ENCODE measurements around the gene TOR4A. TPM values are rescaled to one million over a fixed set of nuclear protein-coding genes. Genes with fewer than 3 reads are reported as not detected.

TOR4A gene
- polyA plus RNA-seq, 4 donors: 3.4 to 21.5 (median 15.4) TPM

DNA sequence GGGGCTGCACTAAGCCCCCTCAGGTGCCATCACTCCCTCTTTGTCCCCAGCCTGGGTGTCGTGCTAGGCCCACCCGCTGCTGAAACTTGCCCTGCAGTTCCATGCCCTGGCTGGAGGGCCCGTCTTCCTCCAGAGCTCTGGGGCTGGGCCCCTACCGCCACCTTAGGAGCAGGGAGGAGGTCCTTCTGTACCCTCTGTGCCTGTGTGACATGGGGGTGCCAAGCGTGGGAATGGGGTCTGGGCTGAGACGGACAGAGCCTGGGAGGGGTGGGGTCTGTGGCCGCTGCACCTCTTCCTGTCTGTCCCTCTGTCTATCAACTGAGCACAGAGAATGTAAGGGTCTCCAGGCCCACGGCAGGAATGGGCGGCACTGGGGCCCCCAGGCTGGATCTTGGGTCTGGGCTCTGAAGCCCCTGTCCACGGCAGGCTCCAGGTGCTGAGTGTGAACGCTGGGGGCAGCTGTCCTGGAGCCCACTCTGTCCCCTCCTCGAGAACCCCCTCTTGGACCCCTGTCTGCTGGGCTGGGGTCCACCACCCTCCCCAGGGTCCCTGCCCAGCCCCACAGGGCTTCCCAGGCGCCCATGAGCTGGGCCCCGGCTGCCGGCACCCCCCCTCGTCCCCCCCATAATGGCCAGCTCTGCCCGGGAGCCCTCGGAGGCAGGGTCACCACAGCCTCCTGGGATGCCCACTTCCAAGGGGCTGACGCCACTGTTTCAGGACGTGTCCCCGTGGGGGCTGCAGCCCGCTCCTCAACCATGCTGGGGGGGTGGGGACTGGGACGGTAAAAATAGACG, 40.4 kb downstream of the TOR4A start:
- no peak overlapping the region for H3K4me3 ChIP-seq (ENCODE audit: low read depth in 1 of 3, low read length in 3 of 3)
- no peak overlapping the region for H3K27ac ChIP-seq (ENCODE audit: low read depth in 1 of 3, low read length in 2 of 3)
- DNase-seq (no peak), FAIRE-seq (no peak)
- WGBS, 3 donors: 78 to 81% (median 80%) methylated on average over 18 to 24 of the region's 24 CpGs
- H3K9me3 ChIP-seq (ENCODE audit: control insufficient read depth in 2 of 2, insufficient read depth in 1 of 2, low read depth in 1 of 2, low read length in 1 of 2): no peaks in the 10 kb centered on the region
- no peaks in the 10 kb centered on the region for H3K27me3 ChIP-seq (ENCODE audit: control insufficient read depth in 3 of 3, insufficient read depth in 3 of 3, low read length in 3 of 3)
- peaks cover 0 to 42% (median 7%) of the 10 kb centered on the region in 3 donors for H3K4me1 ChIP-seq (ENCODE audit: control insufficient read depth in 3 of 3, insufficient read depth in 2 of 3, low read depth in 1 of 3, low read length in 2 of 3)
- peaks cover 0 to 14% (median 0%) of the 10 kb centered on the region in 3 donors for H3K36me3 ChIP-seq (ENCODE audit: control insufficient read depth in 3 of 3, insufficient read depth in 2 of 3, low read depth in 1 of 3, low read length in 3 of 3)

- Histone ChIP-seq H3K27me3 (ENCODE audit: control insufficient read depth in 3 of 3, insufficient read depth in 3 of 3, low read length in 3 of 3) (no peaks in the 10 kb centered on the region), H3K27ac (ENCODE audit: low read depth in 1 of 3, low read length in 2 of 3) (peak overlapping the region in 1 of 3 donors; percentile 56), H3K36me3 (ENCODE audit: control insufficient read depth in 3 of 3, insufficient read depth in 2 of 3, low read depth in 1 of 3, low read length in 3 of 3) (peaks cover 0 to 16% (median 0%) of the 10 kb centered on the region in 3 donors), H3K4me3 (ENCODE audit: low read depth in 1 of 3, low read length in 3 of 3) (no peak overlapping the region), H3K9me3 (ENCODE audit: control insufficient read depth in 2 of 2, insufficient read depth in 1 of 2, low read depth in 1 of 2, low read length in 1 of 2) (no peaks in the 10 kb centered on the region), H3K4me1 (ENCODE audit: control insufficient read depth in 3 of 3, insufficient read depth in 2 of 3, low read depth in 1 of 3, low read length in 2 of 3) (peaks cover 0 to 36% (median 7%) of the 10 kb centered on the region in 3 donors)
- DNase-seq (no peak), FAIRE-seq (no peak)
- 77 to 84% (median 80%) methylated on average over 17 to 18 of the region's 18 CpGs for whole genome bisulfite sequencing, 3 donors
Measured at GRCh38 chr9:137318602-137319001, 41.1 kb downstream of the TOR4A start.

DNA sequence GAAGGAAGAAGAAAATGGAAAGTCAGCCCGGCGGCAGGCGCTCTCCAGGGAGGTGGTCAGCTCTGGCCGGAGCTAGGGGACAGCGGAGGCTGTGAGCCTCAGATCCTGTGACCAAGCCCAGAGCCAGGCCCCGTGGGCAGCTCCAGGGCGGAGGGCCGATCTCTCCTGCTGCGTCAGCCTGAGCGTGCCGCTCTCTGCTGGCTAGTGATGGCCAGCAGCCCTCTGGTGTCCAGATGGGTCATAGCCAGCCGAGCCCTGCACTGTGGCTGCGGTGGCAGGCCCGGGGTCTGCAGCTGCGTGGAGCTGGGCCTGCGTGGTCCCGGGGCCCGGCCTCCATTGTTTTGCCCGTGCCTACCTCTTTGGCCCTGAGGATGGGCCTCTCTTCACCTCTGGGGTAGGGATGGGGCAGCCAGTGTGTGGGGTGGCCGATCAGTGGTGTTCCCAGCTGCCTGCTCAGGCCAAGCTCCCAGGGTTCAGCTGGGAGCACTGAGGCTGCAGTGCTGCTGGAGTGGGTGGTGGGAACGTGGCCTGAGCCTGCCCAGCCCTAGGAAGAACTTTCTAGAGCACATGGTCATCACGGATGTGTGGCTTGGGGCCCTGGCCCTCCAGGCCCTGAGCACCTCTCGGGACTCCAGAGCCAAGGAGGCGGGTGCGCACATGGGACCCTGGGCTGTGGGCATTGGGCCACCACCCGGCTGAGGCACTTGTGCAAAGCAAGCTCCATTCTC, 41.6 kb downstream of the TOR4A start:
- no peaks in the 10 kb centered on the region for H3K9me3 ChIP-seq (ENCODE audit: control insufficient read depth in 2 of 2, insufficient read depth in 1 of 2, low read depth in 1 of 2, low read length in 1 of 2)
- H3K27ac ChIP-seq (ENCODE audit: low read depth in 1 of 3, low read length in 2 of 3): peak overlapping the region in 1 of 3 donors; percentile 56
- DNase-seq (no peak), FAIRE-seq (no peak)
- 74 to 93% (median 80%) methylated on average over 20 to 26 of the region's 26 CpGs for WGBS, 3 donors
- H3K4me1 ChIP-seq (ENCODE audit: control insufficient read depth in 3 of 3, insufficient read depth in 2 of 3, low read depth in 1 of 3, low read length in 2 of 3): peaks cover 0 to 30% (median 7%) of the 10 kb centered on the region in 3 donors
- H3K36me3 ChIP-seq (ENCODE audit: control insufficient read depth in 3 of 3, insufficient read depth in 2 of 3, low read depth in 1 of 3, low read length in 3 of 3): peaks cover 0 to 19% (median 0%) of the 10 kb centered on the region in 3 donors
- no peak overlapping the region for H3K4me3 ChIP-seq (ENCODE audit: low read depth in 1 of 3, low read length in 3 of 3)
- no peaks in the 10 kb centered on the region for H3K27me3 ChIP-seq (ENCODE audit: control insufficient read depth in 3 of 3, insufficient read depth in 3 of 3, low read length in 3 of 3)

GRCh38 chr9:137319739-137320551, 42.4 kb downstream of the TOR4A start:
- Histone ChIP-seq H3K27me3 (ENCODE audit: control insufficient read depth in 3 of 3, insufficient read depth in 3 of 3, low read length in 3 of 3) (no peaks in the 10 kb centered on the region), H3K4me1 (ENCODE audit: control insufficient read depth in 3 of 3, insufficient read depth in 2 of 3, low read depth in 1 of 3, low read length in 2 of 3) (peaks cover 0 to 23% (median 7%) of the 10 kb centered on the region in 3 donors), H3K4me3 (ENCODE audit: low read depth in 1 of 3, low read length in 3 of 3) (no peak overlapping the region), H3K27ac (ENCODE audit: low read depth in 1 of 3, low read length in 2 of 3) (no peak overlapping the region), H3K36me3 (ENCODE audit: control insufficient read depth in 3 of 3, insufficient read depth in 2 of 3, low read depth in 1 of 3, low read length in 3 of 3) (peaks cover 0 to 18% (median 0%) of the 10 kb centered on the region in 3 donors), H3K9me3 (ENCODE audit: control insufficient read depth in 2 of 2, insufficient read depth in 1 of 2, low read depth in 1 of 2, low read length in 1 of 2) (no peaks in the 10 kb centered on the region)
- FAIRE-seq (no peak), DNase-seq (no peak)
- WGBS, 3 donors: 85 to 93% (median 87%) methylated on average over 22 of the region's 22 CpGs

GRCh38 chr9:137320555-137321384, 43.2 kb downstream of the TOR4A start:
- 54 to 86% (median 78%) methylated on average over 19 to 24 of the region's 24 CpGs for WGBS, 3 donors
- Histone ChIP-seq H3K27ac (ENCODE audit: low read depth in 1 of 3, low read length in 2 of 3) (peak overlapping the region in 1 of 3 donors; percentile 30), H3K4me1 (ENCODE audit: control insufficient read depth in 3 of 3, insufficient read depth in 2 of 3, low read depth in 1 of 3, low read length in 2 of 3) (peaks cover 0 to 15% (median 5%) of the 10 kb centered on the region in 3 donors), H3K27me3 (ENCODE audit: control insufficient read depth in 3 of 3, insufficient read depth in 3 of 3, low read length in 3 of 3) (no peaks in the 10 kb centered on the region), H3K36me3 (ENCODE audit: control insufficient read depth in 3 of 3, insufficient read depth in 2 of 3, low read depth in 1 of 3, low read length in 3 of 3) (peaks cover 0 to 23% (median 0%) of the 10 kb centered on the region in 3 donors), H3K9me3 (ENCODE audit: control insufficient read depth in 2 of 2, insufficient read depth in 1 of 2, low read depth in 1 of 2, low read length in 1 of 2) (no peaks in the 10 kb centered on the region), H3K4me3 (ENCODE audit: low read depth in 1 of 3, low read length in 3 of 3) (no peak overlapping the region)
- FAIRE-seq (no peak), DNase-seq (no peak)

- no peaks in the 10 kb centered on the region for H3K9me3 ChIP-seq (ENCODE audit: control insufficient read depth in 2 of 2, insufficient read depth in 1 of 2, low read depth in 1 of 2, low read length in 1 of 2)
- no peak overlapping the region for H3K4me3 ChIP-seq (ENCODE audit: low read depth in 1 of 3, low read length in 3 of 3)
- no peak overlapping the region for H3K27ac ChIP-seq (ENCODE audit: low read depth in 1 of 3, low read length in 2 of 3)
- no peaks in the 10 kb centered on the region for H3K27me3 ChIP-seq (ENCODE audit: control insufficient read depth in 3 of 3, insufficient read depth in 3 of 3, low read length in 3 of 3)
- no peak for FAIRE-seq
- WGBS, 3 donors: 91 to 94% (median 92%) methylated on average over 22 of the region's 22 CpGs
- peaks cover 0 to 10% (median 0%) of the 10 kb centered on the region in 3 donors for H3K4me1 ChIP-seq (ENCODE audit: control insufficient read depth in 3 of 3, insufficient read depth in 2 of 3, low read depth in 1 of 3, low read length in 2 of 3)
- peaks cover 0 to 25% (median 0%) of the 10 kb centered on the region in 3 donors for H3K36me3 ChIP-seq (ENCODE audit: control insufficient read depth in 3 of 3, insufficient read depth in 2 of 3, low read depth in 1 of 3, low read length in 3 of 3)
- DNase-seq: no peak
Measured at GRCh38 chr9:137321726-137322361, 44.3 kb downstream of the TOR4A start.

- FAIRE-seq (no peak), DNase-seq (no peak)
- no peak overlapping the region for H3K4me3 ChIP-seq (ENCODE audit: low read depth in 1 of 3, low read length in 3 of 3)
- 94 to 95% (median 94%) methylated on average over 30 to 37 of the region's 37 CpGs for WGBS, 3 donors
- no peaks in the 10 kb centered on the region for H3K27me3 ChIP-seq (ENCODE audit: control insufficient read depth in 3 of 3, insufficient read depth in 3 of 3, low read length in 3 of 3)
- peaks cover 0 to 24% (median 0%) of the 10 kb centered on the region in 3 donors for H3K36me3 ChIP-seq (ENCODE audit: control insufficient read depth in 3 of 3, insufficient read depth in 2 of 3, low read depth in 1 of 3, low read length in 3 of 3)
- H3K4me1 ChIP-seq (ENCODE audit: control insufficient read depth in 3 of 3, insufficient read depth in 2 of 3, low read depth in 1 of 3, low read length in 2 of 3): peaks cover 0 to 7% (median 0%) of the 10 kb centered on the region in 3 donors
- no peak overlapping the region for H3K27ac ChIP-seq (ENCODE audit: low read depth in 1 of 3, low read length in 2 of 3)
- no peaks in the 10 kb centered on the region for H3K9me3 ChIP-seq (ENCODE audit: control insufficient read depth in 2 of 2, insufficient read depth in 1 of 2, low read depth in 1 of 2, low read length in 1 of 2)
Measured at GRCh38 chr9:137323531-137324331, 46.2 kb downstream of the TOR4A start.

Measured in small intestine (tissue), 7 donors.